NCI-H345 treated with DMSO at 0.1 percent for 48 hours (cell line): ENCODE measurements around the gene PCSK7.
A peak's percentile ranks its signal among the peaks of the same experiment; 100 is the strongest.
"Not testable (repeated sequence)": the region's sequence is repeated elsewhere in the genome, so short reads cannot be mapped to it uniquely, and the experiment has no call there.

Source experiments
- DNase-seq: peaks from one replicate; lab custom pipeline; 2025; ENCODE audit not compliant: unreplicated experiment; lab: John Stamatoyannopoulos, UW

Gene PCSK7

DNA sequence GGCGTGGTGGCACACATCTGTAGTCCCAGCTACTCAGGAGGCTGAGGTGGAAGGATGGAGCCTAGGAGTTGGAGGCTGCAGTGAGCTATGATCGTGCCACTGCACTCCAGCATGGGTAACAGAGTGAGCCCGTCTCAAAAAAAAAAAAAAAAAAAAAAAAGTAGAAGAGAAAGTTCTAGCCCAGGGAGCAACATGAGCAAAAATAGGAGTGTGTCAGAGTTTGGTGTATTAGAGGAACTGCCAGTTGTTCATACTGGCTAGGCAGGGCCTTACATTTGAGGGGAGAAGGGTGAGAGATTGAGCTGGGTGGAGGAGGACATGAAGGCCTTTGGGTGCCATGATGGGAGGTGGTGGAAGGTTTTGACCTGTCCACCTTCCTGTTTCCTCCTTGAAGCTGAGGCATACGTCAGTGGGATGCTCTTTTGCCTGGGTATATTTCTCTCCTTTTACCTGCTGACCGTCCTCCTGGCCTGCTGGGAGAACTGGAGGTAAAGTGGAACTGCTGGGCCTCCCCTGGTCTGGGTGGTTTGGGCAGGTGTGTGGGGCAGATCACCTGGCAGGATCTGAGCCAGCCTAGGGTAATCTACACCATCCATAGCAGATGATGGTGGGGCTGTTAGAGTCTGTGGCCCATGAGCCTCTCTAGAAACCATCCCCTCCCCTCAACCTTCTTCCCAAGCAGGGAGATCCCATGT lies 46.0 kb downstream of the PCSK7 start:
- DNase-seq, result no peak

DNA sequence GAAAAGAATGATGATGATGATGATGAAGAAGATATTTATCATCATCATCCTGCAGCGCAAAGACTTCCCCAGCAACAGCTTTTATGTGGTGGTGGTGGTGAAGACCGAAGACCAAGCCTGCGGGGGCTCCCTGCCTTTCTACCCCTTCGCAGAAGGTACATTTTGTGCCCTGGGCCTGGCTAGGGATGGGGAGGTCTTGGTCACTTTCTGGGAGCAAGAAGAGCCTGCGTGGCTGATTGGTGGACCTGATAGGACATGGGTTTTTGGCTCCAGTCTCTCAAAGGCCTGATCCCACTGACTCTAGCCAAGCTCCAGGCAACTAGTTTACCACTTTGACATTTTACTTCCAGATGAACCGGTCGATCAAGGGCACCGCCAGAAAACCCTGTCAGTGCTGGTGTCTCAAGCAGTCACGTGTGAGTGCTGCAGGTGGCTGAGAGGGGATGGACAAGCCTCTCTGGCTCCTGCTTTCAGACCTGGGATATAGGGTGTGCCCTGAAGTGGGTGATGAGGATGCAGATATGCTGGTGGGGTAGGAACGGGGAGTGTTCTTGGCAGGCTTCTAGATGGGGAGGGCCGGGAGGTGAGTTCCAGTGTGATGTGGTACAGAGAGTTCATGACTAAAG lies 48.0 kb downstream of the PCSK7 start:
- no peak for DNase-seq

GRCh38 chr11:117183178-117183577 lies 48.7 kb downstream of the PCSK7 start:
- not testable (repeated sequence) for DNase-seq

GRCh38 chr11:117182551-117182935 lies 49.3 kb downstream of the PCSK7 start:
- DNase-seq, result no peak

DNA sequence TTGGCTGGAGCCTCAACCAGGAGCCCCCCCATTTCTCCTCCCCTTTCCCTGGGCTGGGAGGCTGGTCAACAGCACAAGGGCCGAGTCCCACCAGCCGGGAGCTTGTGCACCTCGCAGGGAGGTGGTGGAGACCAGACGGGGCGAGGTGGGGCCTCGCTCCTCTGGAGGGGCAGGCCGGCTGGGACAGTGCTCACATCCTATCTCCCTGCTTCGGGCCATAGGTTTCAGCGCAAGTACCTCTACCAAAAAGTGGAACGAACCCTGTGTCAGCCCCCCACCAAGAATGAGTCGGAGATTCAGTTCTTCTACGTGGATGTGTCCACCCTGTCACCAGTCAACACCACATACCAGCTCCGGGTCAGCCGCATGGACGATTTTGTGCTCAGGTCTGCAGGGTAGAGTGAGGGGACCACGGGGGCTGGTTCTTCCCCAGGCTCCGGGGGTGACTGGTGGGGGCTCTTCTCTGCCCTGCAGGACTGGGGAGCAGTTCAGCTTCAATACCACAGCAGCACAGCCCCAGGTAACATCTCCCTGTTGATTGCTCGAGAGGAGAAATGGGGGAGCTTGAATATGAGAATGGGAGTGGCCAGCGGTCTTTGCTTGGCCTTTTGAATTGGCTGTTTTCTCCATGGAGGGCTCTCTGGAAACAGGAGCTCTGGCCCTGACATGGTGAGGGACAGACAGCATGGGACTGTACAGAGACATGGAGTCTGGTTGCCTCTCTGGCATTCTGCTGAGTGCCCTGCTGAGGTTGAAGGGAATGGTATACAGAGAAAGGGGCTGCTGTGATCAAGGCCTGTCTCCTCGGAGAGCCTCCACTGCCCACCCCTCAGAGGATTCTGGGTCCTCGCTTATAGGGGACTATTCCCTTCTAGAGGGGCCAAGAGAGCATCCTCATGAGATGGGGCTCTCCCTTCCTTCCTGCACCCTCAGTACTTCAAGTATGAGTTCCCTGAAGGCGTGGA lies 50.0 kb downstream of the PCSK7 start:
- DNase-seq, result no peak

DNA sequence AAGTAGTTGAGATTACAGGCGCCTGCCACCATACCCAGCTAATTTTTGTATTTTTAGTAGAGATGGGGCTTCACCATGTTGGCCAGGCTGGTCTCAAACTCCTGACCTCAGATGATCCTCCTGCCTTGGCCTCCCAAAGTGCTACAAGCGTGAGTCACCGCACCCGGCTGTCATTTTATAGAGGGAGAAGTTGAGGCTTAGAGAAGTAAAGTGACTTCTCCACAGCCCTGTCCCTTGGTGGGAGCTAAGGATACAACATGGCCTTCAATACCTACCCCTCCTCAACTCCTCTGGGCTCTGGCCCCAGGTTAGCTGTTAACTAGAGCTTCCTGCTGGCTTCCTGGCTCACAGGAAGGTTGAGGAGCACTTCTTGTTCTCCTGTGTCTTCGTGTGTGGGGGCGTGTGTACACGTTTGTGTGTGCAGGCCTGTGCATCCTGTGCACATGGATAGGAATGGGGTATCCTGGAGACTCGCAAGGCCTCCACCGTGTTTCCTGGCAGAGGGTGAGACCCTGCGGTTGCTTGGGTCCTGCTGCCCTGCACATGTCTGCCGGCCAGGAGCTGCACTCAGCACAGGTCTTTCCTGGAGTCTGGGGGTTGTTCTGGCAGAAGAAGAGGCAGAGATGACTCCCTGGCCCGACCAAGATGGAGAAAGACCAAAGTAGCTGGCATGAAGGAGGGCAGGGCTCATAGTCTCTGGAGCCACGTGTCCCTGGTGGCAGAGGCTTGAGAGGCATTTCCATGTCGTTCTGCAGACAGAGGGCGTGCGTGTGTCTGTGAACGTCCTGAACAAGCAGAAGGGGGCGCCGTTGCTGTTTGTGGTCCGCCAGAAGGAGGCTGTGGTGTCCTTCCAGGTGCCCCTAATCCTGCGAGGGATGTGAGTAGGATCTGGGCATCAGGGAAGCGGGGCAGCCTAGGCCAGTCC lies 51.0 kb downstream of the PCSK7 start:
- DNase-seq, result no peak

GRCh38 chr11:117180020-117180419 lies 51.9 kb downstream of the PCSK7 start:
- no peak for DNase-seq

DNA sequence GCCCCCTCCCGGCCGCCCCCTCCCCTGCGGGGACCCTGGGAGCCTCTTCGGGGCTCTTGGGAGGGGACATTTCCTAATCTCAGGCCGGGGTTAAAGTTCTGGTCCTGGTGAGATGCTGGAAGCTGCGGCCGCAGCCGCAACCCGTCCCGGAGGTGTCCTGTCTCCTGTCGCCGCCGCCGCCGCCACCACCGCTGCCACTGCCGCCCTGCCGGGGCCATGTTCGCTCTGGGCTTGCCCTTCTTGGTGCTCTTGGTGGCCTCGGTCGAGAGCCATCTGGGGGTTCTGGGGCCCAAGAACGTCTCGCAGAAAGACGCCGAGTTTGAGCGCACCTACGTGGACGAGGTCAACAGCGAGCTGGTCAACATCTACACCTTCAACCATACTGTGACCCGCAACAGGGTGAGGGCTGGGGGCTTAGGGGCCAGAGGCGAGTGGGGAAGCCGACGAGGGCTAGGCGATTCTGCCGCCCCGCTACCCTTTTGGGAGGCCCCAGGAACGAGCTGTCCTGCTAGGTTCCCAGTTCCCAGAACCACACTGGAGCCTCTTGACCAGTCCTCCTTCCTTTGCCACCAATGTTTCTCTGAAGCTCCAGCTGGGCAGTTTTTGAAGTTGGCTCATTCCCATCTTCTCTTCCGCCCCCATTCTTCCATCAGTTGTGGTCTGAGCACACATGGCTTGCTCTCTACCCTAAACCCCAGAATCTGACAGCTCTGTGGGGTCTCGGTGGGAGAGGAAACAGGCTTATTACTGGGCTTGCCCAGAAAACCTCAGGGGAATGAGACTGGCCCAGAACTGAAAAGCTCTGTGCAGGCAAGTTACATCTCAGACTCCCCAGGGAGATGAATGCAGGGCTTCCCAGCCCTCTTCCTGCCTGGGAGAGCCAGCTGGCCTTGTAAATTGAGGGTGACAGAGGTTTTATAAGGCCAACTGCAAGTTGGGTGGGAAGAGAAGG lies 52.5 kb downstream of the PCSK7 start:
- DNase-seq, result peak; percentile 7

GRCh38 chr11:117178210-117179034 lies 53.5 kb downstream of the PCSK7 start, which contains the start of gene SIDT2:
SIDT2 (plus strand) TSS chr11:117178743; CDS start chr11:117179264, 521 bp downstream.
- DNase-seq, result peak; percentile 86

GRCh38 chr11:117177534-117178209 lies 54.2 kb downstream of the PCSK7 start:
- DNase-seq, result no peak

GRCh38 chr11:117176186-117176585 lies 55.7 kb downstream of the PCSK7 start:
- DNase-seq, result no peak

GRCh38 chr11:117175781-117176180 lies 56.1 kb downstream of the PCSK7 start:
- no peak for DNase-seq

DNA sequence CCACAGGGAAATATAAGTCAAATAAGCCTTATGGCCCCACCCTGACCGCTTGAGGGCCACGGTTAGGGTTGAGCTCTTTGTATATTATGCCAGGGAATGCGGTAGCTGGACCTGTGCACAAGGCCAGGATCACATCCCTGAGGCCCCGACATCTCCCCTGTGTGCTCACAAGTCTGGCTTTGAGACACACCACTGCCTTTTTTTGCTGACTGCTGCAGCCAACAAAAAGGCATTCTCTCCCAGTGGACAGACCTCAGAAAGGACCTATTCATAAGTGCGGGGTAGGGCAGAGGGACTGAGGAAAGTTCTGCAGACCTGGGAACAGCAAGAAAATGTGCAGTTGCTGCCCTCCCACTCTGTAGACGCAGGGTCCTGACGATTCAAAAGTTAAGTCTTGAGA lies 56.8 kb downstream of the PCSK7 start:
- no peak for DNase-seq

GRCh38 chr11:117172724-117173421 lies 59.0 kb downstream of the PCSK7 start:
- no peak for DNase-seq

DNA sequence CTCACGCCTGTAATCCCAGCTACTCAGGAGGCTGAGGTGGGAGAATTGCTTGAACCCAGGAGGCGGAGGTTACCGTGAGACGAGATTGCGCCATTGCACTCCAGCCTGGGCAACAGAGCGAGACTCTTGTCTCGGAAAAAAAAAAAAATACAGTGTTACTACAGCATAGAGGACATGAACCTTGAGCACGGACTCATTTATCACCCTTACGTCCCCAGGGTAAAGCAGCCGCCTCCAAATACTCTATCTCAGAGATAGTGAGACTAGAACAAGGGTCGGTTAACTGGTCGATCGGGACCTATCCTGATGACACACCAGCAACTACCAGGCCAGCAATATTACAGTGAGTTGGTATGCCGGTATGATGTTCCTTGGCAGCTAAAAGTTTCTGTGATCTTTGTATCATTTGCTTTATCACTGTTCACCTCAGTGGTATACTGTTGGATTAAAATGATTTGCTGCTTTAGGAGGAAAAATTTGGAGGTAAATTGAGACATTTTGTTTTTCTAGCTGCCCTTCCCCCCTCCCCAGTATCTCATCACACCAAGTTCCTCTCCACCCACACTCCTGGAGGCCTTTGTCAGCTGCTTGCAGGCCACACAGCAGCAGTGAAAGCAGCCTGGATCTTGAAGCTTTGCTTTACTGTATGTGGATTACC lies 60.3 kb downstream of the PCSK7 start:
- DNase-seq, result no peak

- DNase-seq, result no peak
Measured at GRCh38 chr11:117171007-117171403, 60.9 kb downstream of the PCSK7 start.

GRCh38 chr11:117170210-117170609 lies 61.7 kb downstream of the PCSK7 start:
- no peak for DNase-seq
